HG03135 (cell line): Measurements from ENCODE around the gene ADGRL4.
A peak's percentile ranks its signal among the peaks of the same experiment; 100 is the strongest.
"Not testable (repeated sequence)": the region's sequence is repeated elsewhere in the genome, so short reads cannot be mapped to it uniquely, and the experiment has no call there.

Experiments
- ATAC-seq: cut with Tn5 transposase; IDR thresholded peaks from one replicate; pipeline ENCODE4 v1.9.1; 2021; ENCODE audit warnings: mild to moderate bottlenecking, moderate library complexity; ENCODE audit not compliant: unreplicated experiment

ADGRL4 gene

GRCh38 chr1:79006564-79006963, at the start of gene ADGRL4:
Gene ADGRL4, minus strand, starts transcription at chr1:79006730. Its CDS starts 76 bp downstream, at chr1:79006654.
- ATAC-seq = no peak

GRCh38 chr1:79055856-79056255, 49.3 kb upstream of the ADGRL4 start:
- no peak for ATAC-seq

DNA sequence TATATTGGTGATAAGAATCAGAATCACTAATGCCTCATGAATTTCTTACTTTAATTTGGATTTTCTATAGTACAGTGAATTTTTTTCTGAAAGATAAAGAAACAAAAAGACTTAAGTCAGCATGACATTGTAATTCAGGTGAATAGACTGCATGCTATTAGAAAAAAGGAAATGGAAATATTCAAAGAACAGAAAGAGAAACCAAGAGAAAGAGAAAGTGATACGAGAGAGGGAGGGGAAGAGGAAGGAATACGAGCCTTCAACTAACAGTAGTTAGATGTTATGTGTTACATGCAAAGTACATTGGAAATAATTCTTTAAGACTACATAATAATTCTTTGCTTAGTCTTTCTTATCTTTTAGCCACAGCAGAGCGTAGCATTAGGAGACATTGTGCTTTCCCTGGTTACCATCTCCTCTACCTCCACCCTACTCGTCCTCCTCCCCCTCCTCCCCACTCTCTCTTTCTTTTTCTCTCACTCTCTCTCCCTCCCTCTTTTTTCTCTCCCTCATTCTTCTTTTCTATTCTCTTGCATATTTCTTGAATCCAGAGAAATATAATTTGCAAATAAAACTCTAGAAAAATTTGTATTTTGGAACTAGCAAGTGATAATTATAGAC, 46.4 kb upstream of the ADGRL4 start:
- ATAC-seq = peak; percentile 99

DNA sequence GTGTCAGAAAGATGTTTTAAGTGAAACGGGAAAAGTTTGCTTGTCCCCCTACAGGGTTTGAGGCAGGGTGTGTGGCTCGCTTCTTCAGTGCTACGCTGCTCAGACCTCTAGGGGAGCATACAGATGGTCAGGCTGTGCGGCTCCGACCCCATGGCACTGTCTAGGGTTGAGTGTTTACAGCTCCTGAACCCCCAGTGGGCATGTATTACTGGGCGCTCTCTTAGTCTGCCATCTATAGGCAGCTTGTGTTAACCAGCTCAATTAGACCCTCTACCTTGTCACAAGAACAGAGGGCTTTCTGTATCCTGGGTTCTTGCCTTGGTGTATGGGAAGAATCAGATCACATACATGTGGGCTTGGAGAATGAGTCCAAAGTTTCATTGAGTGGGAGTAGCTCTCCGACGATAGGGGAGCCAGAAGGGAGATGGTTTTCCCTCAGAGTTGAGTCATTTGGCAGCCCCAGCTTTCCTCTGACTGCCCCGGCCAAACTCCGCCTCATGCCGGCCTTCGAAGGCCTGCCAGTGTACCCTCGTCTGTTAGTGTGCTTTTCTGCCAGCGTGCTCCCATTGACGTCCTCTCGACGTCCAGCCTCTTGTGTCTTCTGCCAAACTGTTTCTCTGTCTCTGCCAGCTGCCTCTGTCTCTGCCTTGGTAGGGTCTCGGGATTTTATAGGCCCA, 38.6 kb upstream of the ADGRL4 start:
- no peak for ATAC-seq

GRCh38 chr1:79043506-79043905, 37.0 kb upstream of the ADGRL4 start:
- no peak for ATAC-seq

GRCh38 chr1:79042539-79042938, 36.0 kb upstream of the ADGRL4 start:
- ATAC-seq = no peak

DNA sequence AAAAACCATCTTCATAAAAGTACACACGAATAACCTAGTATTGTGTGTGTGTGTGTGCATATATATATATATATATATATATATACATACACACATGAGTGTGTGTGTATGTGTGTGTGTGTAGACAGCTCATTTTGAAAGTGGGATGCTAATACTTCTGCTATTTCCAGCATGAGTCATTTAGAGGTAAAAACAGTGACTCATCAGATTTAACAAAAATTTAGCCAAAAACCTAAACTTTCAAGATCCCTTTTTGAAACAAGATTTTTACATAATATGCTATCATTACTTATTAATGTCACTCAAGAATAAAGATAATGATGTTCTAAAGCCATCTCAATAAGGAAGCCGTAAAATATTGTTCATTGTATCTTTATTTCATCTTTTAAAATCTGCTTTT, 35.6 kb upstream of the ADGRL4 start:
- ATAC-seq = peak; percentile 65

DNA sequence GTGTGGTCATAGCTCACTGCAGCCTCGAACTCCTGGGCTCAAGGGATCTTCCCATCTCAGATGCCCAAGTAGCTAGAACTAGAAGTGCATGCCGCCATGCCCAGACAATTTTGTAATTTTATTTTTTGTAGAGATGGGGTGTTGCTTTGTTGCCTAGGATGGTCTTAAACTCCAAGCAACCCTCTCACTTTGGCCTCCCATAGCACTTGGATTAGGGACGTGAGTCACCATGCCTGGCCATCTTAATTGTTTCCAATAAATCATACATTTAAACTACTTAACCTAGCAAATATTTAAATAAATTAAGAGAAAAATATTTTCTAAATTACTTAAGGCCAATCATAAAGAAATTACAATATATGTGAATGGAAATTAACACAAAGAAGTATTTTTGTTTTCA, 35.1 kb upstream of the ADGRL4 start:
- ATAC-seq = no peak

DNA sequence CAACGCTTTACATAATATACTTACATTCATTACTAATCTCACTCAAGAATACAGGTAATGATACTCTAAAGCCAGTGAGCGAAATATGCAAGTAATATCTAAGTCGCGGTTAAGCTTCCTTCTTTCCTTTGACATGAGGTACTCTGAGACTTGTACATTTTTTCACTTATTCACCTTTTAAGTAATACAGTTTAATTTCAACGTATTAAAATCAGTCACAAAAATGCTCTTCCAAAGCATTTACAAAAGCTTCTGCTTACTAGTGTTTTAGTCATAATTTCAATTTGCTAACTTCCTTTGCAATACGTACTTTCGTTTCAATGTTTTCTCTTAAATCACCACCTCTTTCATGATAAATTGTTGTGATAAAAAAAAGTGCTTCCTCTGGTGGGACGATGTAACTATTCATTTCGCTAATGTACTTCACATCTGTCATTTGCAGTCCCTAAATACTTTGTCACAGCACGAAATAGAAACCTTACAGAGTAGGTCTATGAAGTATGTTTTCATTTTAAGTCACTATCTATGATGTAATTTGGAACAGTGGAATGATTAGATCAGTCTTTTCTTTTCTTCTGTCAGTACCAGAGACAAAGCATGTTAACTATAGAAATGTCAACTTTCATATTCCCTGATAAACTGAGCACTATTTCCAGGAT, 34.0 kb upstream of the ADGRL4 start:
- ATAC-seq = peak; percentile 89

GRCh38 chr1:79037085-79037484, 30.6 kb upstream of the ADGRL4 start:
- ATAC-seq = no peak

GRCh38 chr1:79012500-79012899, 6.0 kb upstream of the ADGRL4 start:
- ATAC-seq = no peak

DNA sequence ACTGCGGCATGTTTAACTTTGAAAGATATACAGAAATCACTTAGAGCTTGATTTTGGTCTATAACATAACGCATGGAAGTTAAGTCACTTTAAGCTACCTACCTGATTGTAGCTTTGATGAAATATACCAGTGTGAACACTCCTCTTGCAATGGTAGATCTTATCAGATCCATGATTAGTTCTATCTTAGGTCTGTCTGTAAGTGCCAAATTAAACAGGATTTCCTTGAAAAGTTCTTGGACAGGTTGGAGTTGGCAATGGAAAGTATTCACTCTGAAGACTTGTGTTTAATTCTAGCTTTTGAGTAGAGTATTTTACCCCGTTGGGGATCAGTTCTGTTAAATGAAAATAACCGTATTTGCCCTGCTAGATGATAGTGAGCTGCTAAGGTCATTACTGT, 4.1 kb upstream of the ADGRL4 start:
- no peak for ATAC-seq

GRCh38 chr1:79005945-79006344, 585 bp downstream of the ADGRL4 start:
- ATAC-seq = no peak

DNA sequence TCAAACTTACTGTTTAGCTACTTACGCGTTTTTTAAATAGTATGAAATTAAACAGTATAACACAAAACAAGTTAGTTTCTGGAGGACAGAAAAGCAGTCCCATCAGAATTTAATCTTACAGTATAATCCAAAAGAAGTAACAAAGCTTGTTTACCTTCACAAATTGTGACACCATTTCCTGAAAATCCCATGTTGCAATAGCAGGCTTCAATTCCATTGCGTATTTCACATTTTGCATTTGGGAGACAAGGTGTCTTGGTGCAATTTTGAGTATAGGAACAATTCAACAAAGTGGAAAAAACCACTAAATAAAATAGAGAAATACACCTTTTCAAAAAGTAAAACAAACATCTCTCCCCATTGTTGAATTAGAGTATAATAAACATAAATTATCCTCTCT, 1.6 kb downstream of the ADGRL4 start:
- no peak for ATAC-seq

DNA sequence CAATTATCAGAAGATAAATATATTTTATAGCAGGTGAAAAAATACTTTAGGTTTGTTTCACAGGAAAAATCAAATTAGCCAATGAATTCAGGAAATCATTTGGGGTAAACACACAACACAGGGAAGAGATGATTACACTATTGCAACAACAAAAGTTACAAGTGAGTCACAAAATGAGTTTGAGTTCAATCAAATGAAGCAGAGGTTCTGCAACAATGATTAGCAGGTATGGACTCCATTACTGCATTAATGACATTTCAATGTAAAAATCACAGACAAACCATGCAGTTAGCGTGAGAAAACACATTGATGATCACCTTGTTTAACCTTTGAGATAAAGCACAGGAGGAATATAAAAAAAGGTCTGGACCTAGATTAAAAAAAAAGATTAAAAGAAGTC, 9.7 kb downstream of the ADGRL4 start:
- no peak for ATAC-seq

DNA sequence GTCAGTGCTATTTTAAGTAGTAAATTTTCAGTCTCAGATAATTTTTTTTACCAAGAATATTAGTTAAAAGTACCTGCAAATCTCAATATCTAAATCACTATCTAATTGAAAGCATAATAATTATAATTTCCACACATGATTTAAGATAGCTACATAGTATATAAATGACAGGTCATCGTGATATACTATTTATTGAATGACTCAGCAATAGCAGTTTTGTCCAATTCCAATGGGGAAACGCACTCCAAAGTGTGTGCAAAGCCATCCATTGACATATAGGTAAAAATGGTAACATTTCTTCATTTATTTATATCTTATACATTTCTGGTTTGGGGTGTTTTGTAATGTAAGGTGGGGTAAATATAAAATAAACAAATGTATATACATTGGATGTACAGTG, 19.5 kb downstream of the ADGRL4 start:
- ATAC-seq = no peak

DNA sequence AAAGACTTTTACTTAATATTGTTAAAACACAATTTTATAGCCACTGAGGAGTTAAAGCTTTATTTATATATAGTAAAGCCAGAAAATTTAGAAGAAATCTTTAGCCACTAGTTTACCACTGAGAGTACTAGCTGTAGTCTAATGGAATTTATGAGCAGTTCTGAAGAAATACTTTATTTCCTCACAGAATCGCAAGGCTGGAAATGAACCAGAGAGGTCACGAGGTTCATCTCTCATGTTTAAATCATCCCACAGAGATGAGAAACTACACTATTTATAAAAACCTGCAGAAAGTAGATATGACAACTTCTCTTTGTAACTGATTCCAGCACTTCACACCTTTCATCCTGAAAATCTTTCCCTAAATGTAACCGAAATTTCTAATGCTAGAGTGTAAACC, 26.0 kb downstream of the ADGRL4 start:
- ATAC-seq = no peak

- no peak for ATAC-seq
These were observed 33.8 kb downstream of the ADGRL4 start for GRCh38 chr1:78972723-78973122.

DNA sequence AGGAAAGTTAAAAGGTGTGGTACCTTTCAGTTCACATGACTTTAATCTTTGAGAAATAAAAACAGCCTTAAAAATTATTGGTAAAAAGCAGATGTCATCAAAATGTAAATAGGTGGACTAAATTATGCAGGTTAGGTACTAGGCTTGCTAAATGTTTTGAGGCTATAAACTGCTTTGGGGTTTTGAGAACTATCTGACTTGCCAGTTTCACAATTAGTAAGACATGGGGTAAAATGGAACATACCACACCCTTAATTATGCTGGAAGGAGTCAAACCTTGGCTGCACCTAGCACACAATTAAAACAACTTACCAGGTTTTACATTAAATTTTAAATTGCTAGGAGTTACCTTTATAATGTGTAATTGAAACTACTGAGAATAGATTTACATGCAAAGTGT, 39.4 kb downstream of the ADGRL4 start:
- not testable (repeated sequence) for ATAC-seq

DNA sequence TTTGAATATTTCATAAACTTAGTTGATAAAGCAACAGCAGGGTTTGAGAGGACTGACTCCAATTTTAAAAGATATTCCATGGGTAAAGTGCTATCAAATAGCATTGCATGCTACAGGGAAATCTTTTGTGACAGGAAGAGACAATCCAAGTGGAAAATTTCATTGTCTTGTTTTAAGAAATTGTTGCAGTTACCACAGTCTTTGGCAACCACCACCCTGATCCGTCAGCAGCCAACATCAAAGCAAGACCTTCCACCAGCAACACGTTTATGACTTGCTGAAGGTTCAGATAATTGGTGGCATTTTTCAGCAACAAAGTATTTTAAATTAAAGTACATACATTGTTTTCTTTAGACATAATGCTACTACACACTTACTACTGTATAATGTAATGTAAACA, 47.8 kb downstream of the ADGRL4 start:
- ATAC-seq = no peak

GRCh38 chr1:78950826-78951225, 55.7 kb downstream of the ADGRL4 start:
- no peak for ATAC-seq

DNA sequence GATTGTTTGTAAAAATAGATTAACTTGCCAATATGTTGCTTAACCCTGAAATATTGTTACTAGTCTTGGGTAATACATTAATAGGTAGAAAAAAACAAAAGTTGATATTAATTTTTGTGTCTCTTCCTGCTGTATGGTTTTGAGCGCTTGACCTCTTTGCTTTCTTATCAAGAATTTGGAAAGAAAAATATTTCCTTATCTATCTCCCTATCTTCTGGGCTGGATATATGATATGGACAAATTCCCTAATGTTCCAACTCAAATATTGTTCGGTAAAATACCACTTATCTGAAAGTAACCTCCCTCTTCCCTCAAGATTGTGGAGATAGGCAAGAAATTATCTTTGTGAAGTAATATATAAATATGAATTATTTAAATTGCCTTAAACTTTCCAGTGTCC, 57.3 kb downstream of the ADGRL4 start:
- no peak for ATAC-seq
